GM21360 (cell line): ENCODE measurements around the gene CPSF4L.

Experiments used
- ATAC-seq: cut with Tn5 transposase; IDR thresholded peaks from one replicate; pipeline ENCODE4 v1.9.1; 2021; ENCODE audit warnings: mild to moderate bottlenecking, moderate library complexity; ENCODE audit not compliant: unreplicated experiment

CPSF4L gene

DNA sequence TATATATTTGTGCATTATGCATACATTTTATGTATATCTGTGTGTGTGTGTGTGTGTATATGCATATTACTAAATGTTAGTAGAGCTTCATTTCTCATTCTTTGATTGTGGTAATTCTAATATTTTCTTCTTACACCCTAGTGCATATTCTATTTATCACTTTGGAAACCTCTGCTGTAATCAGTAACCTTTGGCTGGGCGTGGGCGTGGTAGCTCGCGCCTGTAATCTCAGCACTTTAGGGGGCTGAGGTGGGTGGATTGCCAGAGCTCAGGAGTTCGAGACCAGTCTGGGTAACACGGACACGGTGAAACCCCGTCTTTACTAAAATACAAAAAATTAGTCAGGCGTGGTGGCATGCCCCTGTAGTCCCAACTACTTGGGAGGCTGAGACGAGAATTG, 26.9 kb downstream of the CPSF4L start:
- no peak for ATAC-seq

DNA sequence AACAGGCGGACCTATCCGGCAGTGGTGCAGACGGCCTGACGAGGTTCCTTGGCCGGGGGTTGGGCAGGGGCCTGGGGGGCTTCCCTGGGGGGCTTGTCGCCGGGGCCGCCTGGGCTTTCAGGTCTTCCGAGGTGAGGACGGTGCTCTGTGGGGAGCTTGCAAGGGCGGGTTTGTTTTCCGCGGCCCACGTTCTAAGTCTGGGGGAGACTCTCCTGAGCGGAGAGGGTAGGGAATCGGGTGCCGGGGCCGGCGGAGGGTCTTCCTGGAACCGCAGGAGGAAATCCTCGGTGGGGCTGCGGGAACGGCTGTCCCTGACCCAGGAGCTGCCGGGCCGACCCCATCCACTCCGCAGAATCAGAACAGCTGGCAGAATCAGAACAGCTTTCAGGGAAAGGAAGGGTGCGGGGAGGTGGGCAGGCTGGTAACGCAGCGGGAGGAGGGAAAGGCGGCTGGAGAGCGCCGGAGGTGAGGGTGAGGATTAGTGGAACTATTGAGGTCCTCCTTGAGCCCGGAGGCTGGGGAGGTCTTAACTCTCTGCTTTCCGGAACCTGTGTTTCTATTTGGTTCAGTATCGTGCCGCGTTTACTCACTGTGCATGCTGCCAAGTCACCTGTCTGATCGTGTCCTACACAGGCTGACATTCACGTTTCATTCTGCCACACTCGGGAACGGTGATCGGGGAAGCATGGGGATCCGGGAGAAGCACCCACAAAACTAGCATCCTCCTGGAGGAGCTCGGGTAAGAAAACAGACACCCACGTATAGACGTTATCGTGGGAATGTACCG, 28.9 kb downstream of the CPSF4L start:
- peak; percentile 26 for ATAC-seq

DNA sequence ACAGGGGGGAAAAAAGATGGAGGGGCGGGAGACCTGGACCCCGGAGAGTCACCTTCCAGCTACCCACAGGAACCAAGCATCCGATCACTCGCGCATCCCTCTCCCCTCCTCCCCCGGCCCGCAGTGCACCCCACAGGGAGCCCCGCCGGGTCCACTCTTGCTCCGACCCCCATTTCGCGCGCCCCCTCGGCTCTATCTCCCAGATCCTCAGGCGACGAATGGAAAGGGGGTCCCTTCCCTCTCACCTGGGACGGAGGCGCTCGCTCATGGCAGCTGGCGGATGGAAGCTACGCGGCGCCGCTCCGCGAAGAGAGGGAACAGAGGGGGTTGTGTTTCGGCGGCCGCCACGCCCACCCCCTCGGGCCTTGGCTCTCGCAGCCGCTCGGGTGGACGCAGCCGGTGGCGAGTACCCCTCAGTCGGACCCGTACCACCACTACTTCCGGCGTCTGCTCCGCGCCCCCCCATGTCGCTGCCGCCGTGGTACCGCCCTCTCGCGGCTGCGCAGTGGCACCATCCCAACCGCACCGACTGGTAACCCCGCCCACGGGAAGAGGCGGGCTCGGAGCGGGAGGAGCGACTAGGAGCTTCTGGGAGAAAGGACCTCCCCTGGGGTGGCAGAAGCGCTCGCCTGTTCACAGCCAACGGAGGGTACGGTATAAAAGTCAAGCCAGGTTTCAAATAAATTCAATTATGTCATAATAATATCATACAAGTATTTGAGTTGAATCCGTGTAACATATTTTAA, 29.7 kb downstream of the CPSF4L start:
- peak; percentile 78 for ATAC-seq

DNA sequence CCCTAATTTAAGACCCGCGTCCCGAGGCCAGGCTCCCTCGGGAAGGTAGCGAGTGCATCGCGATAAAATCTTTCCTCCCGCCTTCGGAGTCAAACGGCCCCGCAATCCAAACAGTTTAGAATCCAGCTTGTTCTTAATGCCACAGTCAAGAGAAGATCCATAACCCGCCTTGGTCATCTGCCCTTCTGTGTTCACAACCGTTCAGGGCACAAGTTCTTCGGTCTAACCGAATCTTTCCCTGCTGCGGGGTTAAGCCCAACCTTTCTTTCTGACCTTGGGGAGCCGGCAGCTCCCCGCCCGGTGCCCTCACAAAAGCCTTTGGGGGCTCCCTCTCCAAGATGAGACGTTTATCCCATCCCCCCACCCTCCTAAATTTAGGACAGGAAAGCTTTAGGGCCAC, 30.3 kb downstream of the CPSF4L start:
- ATAC-seq, result no peak

DNA sequence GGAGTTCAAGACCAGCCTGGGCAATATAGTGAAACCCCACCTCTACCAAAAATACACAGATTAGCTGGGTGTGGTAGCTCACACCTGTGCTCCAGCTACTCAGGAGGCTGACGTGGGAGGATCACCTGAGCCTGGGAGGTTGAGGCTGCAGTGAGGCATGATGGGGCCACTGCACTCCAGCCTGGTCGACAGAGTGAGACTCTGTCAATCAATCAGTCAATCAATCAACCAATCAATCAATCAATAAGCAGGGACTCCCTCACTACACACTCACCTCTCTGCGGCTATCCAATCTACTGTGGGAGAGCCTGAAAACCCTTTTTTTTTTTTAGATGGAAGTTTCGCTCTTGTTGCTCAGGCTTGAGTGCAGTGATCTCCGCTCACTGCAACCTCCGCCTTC, 31.6 kb downstream of the CPSF4L start:
- no peak for ATAC-seq

DNA sequence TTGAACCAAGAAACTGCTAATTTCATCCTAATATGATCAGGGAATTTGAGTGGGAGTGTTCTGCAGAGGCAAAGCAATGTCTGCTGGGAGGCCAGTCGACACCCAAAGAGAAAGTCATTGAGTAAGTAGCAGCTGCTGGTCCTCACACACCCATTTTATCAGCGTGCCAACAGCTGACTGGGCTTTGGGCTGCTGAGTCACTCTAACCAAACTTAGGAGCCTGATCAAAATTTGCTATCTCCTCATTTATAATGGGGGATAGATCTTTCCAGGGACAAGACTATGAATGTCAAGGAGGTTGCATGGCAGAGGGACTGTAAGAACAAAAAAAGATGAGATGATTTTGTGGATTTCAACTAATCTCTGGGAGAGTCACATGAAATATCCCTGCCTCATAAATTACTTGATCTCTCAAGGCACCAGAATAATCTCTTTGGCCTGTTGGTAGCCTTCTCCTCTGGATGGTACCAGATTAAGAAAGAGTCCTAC, 32.9 kb downstream of the CPSF4L start:
- ATAC-seq, result no peak

DNA sequence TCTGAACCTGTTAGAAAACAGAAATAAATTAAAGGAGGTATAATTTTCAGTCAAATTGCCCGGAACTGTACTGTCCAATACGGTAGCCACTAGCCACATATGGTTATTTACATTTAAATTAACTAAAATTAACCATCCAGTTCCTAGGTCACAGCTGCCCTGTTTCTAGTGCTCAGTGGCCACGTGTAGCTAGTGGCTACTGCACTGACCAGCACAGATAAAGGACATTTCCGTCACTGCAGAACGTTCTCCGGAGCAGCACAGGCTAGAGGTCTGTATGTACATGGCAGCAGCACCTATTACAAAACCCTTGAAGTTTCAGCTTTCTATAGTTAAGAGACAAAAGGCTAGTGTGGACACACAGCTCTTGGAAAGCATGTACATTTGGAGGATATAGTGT, 33.7 kb downstream of the CPSF4L start:
- ATAC-seq, result no peak

DNA sequence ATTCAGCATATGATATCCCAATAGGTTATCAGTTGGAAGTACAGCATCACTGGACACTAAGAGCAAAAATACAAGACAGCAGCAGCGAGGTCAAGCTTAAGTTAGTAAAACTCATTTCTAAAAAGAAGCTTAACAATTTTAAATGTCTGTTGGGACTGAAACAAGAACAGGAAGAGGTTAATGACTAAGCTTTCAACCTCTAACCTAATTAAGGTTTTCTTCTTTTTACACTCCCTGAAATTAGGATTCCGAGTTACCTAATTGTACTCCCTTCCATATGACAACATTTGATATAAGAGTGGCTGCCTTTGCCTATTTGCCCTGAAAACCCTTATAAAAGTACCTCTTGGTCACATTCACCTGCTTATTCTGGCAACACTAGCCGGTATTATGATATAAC, 34.3 kb downstream of the CPSF4L start:
- no peak for ATAC-seq

DNA sequence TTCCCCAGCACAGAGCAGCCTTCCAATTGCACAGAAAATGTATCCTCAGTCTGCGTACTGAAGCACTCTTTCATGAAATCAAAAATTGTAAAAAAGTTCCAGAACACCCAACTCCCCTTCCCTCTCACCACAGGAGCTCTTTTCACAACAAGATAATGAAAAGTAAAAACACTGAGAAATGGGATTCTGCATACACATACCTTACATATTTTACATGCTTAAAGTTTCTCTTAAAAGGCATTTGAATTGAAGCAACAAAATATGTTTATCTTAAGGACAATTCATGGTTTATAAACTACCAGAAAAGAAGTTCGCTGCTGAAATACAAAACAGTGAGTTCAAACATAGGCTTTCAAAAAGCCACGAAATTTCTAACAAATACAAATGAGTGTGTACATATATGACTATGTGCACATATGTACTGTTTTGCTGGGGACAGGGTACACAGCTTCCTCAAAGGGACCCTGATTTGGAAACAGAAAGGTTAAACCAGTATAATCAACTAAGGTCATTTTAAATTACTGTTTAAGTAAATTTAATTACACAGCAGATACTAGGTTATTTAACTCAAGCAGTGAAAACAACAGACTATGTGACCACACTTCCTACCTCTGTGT, 35.0 kb downstream of the CPSF4L start:
- no peak for ATAC-seq

DNA sequence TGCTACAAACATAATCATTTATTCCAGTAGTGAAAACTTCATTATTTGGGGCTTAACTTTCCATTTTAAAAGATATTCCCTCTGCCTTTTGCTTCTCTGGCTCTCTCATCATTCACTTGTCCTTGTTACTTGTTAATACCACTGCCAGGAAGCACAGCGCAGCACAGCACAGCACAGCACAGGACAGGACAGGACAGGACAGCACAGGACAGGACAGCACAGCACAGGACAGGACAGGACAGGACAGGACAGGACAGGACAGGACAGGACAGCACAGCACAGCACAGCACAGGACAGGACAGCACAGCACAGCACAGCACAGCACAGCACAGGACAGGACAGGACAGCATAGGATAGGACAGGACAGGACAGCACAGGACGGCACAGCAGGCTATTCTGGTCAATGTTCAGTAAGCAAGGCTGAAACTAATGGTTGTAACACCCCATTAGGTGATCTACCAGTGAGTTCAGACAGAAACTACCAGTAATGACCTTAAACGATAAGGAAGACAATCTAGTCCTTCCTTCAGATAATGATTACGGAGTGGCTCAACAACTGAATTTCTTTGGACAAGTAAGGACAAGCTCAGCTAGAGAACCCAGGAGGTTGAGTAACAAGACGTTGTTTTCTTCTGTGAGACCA, 36.9 kb downstream of the CPSF4L start:
- no peak for ATAC-seq

DNA sequence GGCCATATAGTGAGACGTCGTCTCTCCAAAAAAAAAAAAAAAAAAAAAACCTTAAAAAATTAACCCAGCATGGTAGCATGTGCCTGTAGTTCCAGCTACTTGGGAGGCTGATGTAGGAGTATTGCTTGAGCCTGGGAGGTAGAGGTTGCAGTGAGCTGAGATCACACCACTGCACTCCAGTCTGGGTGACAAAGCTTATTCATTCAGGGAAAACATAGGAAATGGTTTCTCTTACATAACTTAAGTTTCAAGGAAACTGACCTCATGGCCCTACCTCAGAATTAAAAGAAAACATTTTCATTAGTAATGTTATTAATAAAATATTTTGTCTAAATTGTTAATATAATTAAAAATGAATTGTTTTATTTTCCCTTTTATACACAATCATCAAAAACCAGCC, 37.4 kb downstream of the CPSF4L start:
- no peak for ATAC-seq

DNA sequence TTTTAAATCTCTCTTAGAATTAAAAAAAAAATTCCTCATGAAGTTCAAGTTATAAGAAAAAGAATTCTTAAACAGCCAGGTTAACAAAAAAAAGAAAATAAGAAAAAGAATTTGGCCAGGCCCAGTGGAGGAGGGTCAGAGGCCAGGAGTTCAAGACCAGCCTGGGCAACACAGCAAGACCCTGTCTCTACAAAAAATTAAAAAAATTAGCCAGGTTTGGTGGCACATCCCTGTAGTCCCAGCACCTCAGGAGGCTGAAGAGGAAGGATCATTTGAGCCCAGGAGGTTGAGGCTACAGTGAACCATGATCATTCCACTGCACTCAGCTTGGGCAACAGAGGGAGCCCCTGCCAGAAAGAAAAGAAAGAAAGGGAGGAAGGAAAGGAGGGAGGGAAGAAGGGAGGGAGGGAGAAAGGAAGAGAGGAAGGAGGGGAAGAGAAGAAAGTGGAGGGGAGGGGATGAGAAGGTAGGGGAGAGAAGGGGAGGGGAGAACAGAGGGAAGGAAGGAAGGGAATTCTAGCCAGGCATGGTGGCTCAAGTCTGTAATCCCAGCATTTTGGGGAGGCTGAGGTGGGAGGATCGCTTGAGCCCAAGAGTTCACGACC, 38.0 kb downstream of the CPSF4L start:
- ATAC-seq, result no peak

DNA sequence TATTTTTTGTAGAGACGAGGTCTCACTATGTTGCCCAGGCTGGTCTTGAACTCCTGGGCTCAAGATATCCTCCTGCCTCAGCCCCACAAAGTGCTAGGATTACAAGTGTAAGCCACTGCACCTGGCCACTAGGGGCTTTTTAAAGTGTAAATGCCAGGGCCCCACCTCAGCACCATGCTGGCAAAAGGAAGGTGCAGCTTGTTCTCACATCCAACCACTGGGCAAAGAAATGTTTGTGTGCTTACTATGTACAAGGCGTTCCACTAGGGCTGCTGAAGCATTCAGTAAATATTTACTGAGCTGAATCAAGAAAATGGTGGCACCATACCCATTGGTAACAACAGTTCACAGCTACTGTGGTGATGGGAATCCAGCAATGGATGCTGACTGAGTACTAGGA, 46.2 kb downstream of the CPSF4L start:
- ATAC-seq, result no peak

DNA sequence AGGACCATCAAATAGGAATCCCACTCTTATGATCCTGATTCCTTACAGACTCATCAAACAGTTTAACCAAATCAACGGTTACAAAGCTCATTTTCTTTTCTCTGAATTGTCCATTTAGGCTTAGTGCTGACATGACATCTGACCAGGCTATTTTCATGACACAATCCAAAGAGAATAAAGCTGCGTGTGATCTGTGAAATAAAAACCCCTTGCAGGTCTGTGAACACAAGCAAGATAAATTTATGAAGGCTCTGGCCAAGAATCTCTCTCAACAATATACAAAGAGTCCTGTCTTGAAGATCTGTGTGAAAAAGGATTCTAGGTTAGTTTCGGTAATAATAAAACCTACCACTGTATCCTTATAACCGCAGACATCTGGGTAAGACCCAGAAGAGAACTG, 46.8 kb downstream of the CPSF4L start:
- no peak for ATAC-seq

DNA sequence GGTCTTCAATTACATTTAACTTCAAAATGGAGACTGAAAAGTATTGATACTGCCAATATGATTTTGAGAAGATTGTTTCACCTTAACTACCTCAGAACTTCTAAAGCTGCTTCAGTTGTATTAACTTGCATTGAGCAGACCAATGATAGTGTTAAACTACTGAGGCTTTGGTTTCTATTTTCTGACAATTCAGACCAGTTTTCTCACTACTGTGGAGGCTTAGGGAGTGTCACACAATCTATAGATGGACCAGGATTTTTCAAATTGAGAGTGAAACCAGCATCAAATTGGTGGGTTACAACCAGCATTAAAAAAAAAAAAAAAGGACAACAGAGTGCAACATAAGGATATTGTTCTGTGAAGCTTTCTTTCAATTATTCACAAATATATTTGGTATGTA, 47.7 kb downstream of the CPSF4L start:
- ATAC-seq, result no peak

DNA sequence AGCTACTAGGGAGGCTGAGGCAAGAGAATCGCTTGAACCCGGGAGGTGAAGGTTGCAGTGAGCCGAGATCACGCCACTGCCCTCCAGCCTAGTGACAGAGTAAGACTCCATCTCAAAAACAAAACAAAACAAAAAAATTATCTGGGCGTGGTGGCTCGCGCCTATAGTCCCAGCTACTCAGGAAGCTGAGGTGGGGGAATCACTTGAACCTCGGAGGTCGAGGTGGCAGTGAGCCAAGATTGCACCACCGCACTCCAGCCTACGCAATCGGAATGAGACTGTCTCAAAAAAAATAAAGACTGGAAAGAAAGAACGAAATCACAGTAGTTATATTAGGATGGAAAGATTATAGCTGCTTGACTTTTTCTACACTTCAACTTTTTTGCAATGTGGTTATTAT, 49.9 kb downstream of the CPSF4L start:
- no peak for ATAC-seq

DNA sequence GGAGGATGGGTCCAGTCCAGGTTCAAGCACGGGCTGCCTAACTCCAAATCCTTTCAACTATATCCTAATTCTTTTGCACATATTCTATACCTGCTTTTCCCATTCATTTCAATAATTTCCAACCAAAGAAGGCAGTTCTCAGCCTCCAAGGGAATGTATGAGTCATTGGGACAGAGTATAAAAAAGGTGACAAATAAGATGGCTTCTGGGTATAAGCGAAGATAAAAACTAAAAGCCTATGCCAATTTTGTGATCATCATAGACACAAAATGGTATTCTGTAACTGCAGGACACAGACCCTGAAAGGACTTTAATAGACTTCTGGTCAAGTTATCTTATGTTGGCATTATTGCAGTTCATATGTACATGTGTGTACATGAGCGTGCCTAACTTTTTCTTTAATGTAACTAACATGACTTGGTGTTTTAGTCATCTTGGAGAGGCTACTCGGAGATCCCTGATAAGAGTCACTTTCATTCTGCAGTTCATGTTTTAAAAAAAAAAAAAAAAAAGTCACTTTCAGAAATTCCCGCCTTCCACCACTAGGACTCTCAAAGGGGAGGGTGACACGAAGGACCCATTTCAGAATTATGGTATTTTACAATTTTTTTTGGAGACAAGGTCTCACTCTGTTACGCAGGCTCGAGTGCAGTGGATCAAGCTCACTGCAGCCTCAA, 51.5 kb downstream of the CPSF4L start:
- ATAC-seq, result no peak

DNA sequence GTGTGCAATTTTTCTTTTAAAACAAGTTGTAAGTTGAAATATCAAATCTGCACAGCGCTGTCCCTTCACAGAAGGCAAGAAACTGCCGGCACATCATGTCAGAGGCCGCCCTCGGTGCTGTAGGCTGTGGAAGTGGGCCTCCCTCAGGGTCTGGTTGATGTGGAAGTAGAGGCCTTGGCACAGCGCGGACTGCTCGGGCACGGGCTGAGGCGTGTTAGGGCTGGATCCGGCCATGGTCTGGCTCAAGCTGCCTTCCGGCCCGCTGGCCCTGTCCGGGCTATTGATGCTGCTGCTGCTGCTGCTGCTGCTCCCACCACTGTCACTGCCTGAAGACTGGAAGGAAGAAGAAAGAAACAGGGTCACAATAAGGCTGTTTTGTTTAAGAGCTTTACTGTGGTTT, 52.2 kb downstream of the CPSF4L start:
- no peak for ATAC-seq

DNA sequence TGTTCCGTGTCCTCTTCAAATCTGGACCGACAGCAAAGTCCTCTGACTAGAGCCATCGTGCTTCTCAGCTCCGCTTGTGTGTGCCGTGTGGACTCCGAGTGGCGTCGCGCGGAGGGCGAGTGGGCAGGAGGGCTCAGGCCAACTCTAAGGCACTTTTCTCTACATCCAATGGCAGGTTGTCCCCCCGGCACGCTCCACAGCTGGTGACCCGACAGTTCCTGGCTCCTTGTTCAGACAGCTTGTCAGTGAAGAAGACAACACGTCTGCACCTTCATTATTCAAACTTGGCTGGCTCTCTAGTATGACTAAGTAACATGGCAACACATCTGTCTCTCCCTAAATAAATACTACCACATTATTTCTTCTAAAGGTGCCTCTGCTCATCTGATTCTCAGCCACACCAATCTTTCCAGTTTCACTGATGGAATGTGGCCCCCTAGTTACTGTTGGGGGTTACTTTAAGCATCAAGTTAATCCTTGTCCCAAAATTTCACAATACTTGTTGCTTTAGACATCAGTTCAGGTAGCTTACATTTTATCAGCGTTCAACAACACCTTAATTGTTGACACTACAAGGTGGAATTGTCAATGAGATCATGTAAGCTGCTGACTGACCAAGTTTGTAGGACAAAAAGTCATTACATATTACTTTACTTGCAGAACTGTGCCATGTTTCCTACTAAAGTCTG, 53.4 kb downstream of the CPSF4L start:
- ATAC-seq, result no peak

DNA sequence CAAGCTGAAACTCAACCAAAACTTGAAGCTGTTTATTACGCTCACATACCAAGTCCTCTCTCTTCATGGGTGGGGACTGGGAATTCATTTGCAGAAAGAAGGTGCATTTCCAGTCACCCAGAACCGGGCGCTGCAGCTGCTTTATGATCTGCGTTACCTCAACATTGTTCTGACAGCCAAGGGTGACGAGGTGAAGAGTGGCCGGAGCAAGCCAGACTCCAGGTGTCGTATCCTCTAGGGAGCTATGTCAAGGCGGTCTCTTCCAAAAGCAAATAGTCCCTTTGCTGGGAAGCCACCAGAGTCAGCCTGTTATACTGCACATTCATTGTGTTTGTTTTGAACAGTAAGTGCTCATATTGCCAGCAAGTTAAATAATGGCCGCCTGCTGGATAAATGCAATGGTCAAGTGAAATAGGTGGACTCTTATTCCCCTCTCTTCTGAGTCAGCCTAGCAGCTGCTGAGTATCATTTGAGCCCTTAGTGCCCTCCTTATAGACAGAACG, 56.2 kb downstream of the CPSF4L start:
- ATAC-seq, result no peak
